ENCODE measurements around the gene LIMA1. TPM values are rescaled to one million over a fixed set of nuclear protein-coding genes. Genes with fewer than 3 reads are reported as not detected.
"Not testable (repeated sequence)": the region's sequence is repeated elsewhere in the genome, so short reads cannot be mapped to it uniquely, and the experiment has no call there.

LIMA1 gene
- total RNA-seq, 4 donors from 2014 or later = 85.0 to 140 (median 116) TPM

- Histone ChIP-seq H3K27ac (no peak overlapping the region), H3K9me3 (no peaks in the 10 kb centered on the region), H3K4me3 (no peak overlapping the region), H3K36me3 (no peaks in the 10 kb centered on the region), H3K27me3 (no peaks in the 10 kb centered on the region), H3K4me1 (no peaks in the 10 kb centered on the region)
- no peak for DNase-seq
- intact Hi-C loops (cut with DNase I; ENCODE audit: low total_unique reads) = no loop called here
- TF ChIP-seq POLR2A (IDR thresholded peaks at IDR 0.05) (no peak), CTCF (IDR thresholded peaks at IDR 0.05) (no peak)
These were observed 38.9 kb upstream of the LIMA1 start for GRCh38 chr12:50322206-50322605.

GRCh38 chr12:50317203-50317602 is 33.9 kb upstream of the LIMA1 start:
- Histone ChIP-seq H3K4me3 (no peak overlapping the region), H3K36me3 (no peaks in the 10 kb centered on the region), H3K27me3 (no peaks in the 10 kb centered on the region), H3K27ac (no peak overlapping the region), H3K9me3 (no peaks in the 10 kb centered on the region), H3K4me1 (no peaks in the 10 kb centered on the region)
- TF ChIP-seq POLR2A (IDR thresholded peaks at IDR 0.05) (no peak), CTCF (IDR thresholded peaks at IDR 0.05) (no peak)
- DNase-seq = no peak
- intact Hi-C loops (cut with DNase I; ENCODE audit: low total_unique reads) = no loop called here

- Histone ChIP-seq H3K9me3 (no peaks in the 10 kb centered on the region), H3K36me3 (no peaks in the 10 kb centered on the region), H3K4me3 (no peak overlapping the region), H3K27me3 (no peaks in the 10 kb centered on the region), H3K4me1 (no peaks in the 10 kb centered on the region), H3K27ac (no peak overlapping the region)
- TF ChIP-seq CTCF (IDR thresholded peaks at IDR 0.05) = no peak
- TF ChIP-seq POLR2A (IDR thresholded peaks at IDR 0.05) = no peak
- intact Hi-C loops (cut with DNase I; ENCODE audit: low total_unique reads) = no loop called here
- DNase-seq = no peak
These were observed 32.5 kb upstream of the LIMA1 start for GRCh38 chr12:50315803-50316202.

GRCh38 chr12:50314636-50315312 is 31.5 kb upstream of the LIMA1 start:
- no peaks in the 10 kb centered on the region for H3K9me3 ChIP-seq
- no peak for TF ChIP-seq POLR2A (IDR thresholded peaks at IDR 0.05)
- TF ChIP-seq CTCF (IDR thresholded peaks at IDR 0.05) = peak; percentile 41 to 70 (median 66)
- DNase-seq = no peak
- no peak overlapping the region for H3K4me3 ChIP-seq
- no peaks in the 10 kb centered on the region for H3K36me3 ChIP-seq
- no peaks in the 10 kb centered on the region for H3K27me3 ChIP-seq
- no peaks in the 10 kb centered on the region for H3K4me1 ChIP-seq
- intact Hi-C loops (cut with DNase I; ENCODE audit: low total_unique reads) = no loop called here
- H3K27ac ChIP-seq = no peak overlapping the region

- H3K27ac ChIP-seq; intact Hi-C loops (cut with DNase I; ENCODE audit: low total_unique reads); H3K4me1 ChIP-seq: not testable (repeated sequence)
These were observed 30.7 kb upstream of the LIMA1 start for GRCh38 chr12:50313971-50314370.

More at GRCh38 chr12:50313971-50314370, 30.7 kb upstream of the LIMA1 start:
- not testable (repeated sequence) for DNase-seq, H3K9me3 ChIP-seq, H3K36me3 ChIP-seq, H3K4me3 ChIP-seq, H3K27me3 ChIP-seq
